ENCODE data around the gene ABLIM2. TPM values are rescaled to one million over a fixed set of nuclear protein-coding genes. Genes with fewer than 3 reads are reported as not detected.

ABLIM2 gene
- polyA plus RNA-seq, 1 donor from 2014 or later = 14.9 TPM

GRCh38 chr4:7917669-7918068 lies 240.9 kb downstream of the ABLIM2 start:
- H2AFZ ChIP-seq (ENCODE audit: low read depth, low read length) = no peak overlapping the region
- TF ChIP-seq MXI1 (conservative IDR thresholded peaks at IDR 0.05; ENCODE audit: poor library complexity, severe bottlenecking) = no peak
- no peak for TF ChIP-seq TAF1 (IDR thresholded peaks at IDR 0.05; ENCODE audit: low read depth)
- TF ChIP-seq CTCF (IDR thresholded peaks at IDR 0.05; ENCODE audit: poor library complexity, severe bottlenecking) = no peak
- no peak for TF ChIP-seq REST (IDR thresholded peaks at IDR 0.05; ENCODE audit: borderline replicate concordance)
- no peak for TF ChIP-seq RAD21 (conservative IDR thresholded peaks at IDR 0.05)
- no peak for TF ChIP-seq EP300 (conservative IDR thresholded peaks at IDR 0.05; ENCODE audit: poor library complexity, severe bottlenecking)
- no peak for TF ChIP-seq POLR2AphosphoS5 (IDR thresholded peaks at IDR 0.05)
- no peak for TF ChIP-seq EZH2 (IDR thresholded peaks at IDR 0.05; ENCODE audit: borderline replicate concordance, insufficient read depth, low read length, poor library complexity, severe bottlenecking)
- TF ChIP-seq SMC3 (conservative IDR thresholded peaks at IDR 0.05; ENCODE audit: poor library complexity) = no peak
- no peak overlapping the region for H3K9ac ChIP-seq (ENCODE audit: low read length)
- H3K27me3 ChIP-seq (ENCODE audit: insufficient read depth, low read depth, low read length) = no peaks in the 10 kb centered on the region
- H3K9me2 ChIP-seq (ENCODE audit: insufficient read depth, low read length) = no peaks in the 10 kb centered on the region
- no peaks in the 10 kb centered on the region for H3K9me3 ChIP-seq (ENCODE audit: low read length)
- no peaks in the 10 kb centered on the region for H4K20me1 ChIP-seq (ENCODE audit: insufficient read depth)
- no peak overlapping the region for H3K4me2 ChIP-seq (ENCODE audit: low read length)
- H3K4me3 ChIP-seq (ENCODE audit: low read length) = no peak overlapping the region
- H3K27ac ChIP-seq (ENCODE audit: low read length) = no peak overlapping the region
- H3K36me3 ChIP-seq (ENCODE audit: insufficient read depth, low read length) = no peaks in the 10 kb centered on the region
- H3F3A ChIP-seq (ENCODE audit: insufficient read depth, low read length, poor library complexity, severe bottlenecking) = no peaks in the 10 kb centered on the region
- peaks cover 67% of the 10 kb centered on the region for H3K79me2 ChIP-seq (replicated peaks; ENCODE audit: insufficient read depth, low read length)

GRCh38 chr4:7915875-7916242 lies 242.8 kb downstream of the ABLIM2 start:
- H4K20me1 ChIP-seq (ENCODE audit: insufficient read depth) = peaks cover 4% of the 10 kb centered on the region
- no peaks in the 10 kb centered on the region for H3F3A ChIP-seq (ENCODE audit: insufficient read depth, low read length, poor library complexity, severe bottlenecking)
- no peak overlapping the region for H2AFZ ChIP-seq (ENCODE audit: low read depth, low read length)
- H3K9me3 ChIP-seq (ENCODE audit: low read length) = no peaks in the 10 kb centered on the region
- H3K27me3 ChIP-seq (ENCODE audit: insufficient read depth, low read depth, low read length) = no peaks in the 10 kb centered on the region
- no peak overlapping the region for H3K27ac ChIP-seq (ENCODE audit: low read length)
- no peak overlapping the region for H3K4me3 ChIP-seq (ENCODE audit: low read length)
- no peaks in the 10 kb centered on the region for H3K9me2 ChIP-seq (ENCODE audit: insufficient read depth, low read length)
- no peak overlapping the region for H3K4me2 ChIP-seq (ENCODE audit: low read length)
- no peak overlapping the region for H3K9ac ChIP-seq (ENCODE audit: low read length)
- H3K36me3 ChIP-seq (ENCODE audit: insufficient read depth, low read length) = no peaks in the 10 kb centered on the region
- TF ChIP-seq SMC3 (conservative IDR thresholded peaks at IDR 0.05; ENCODE audit: poor library complexity) = no peak
- no peak for TF ChIP-seq EP300 (conservative IDR thresholded peaks at IDR 0.05; ENCODE audit: poor library complexity, severe bottlenecking)
- no peak for TF ChIP-seq TAF1 (IDR thresholded peaks at IDR 0.05; ENCODE audit: low read depth)
- no peak for TF ChIP-seq POLR2AphosphoS5 (IDR thresholded peaks at IDR 0.05)
- no peak for TF ChIP-seq RAD21 (conservative IDR thresholded peaks at IDR 0.05)
- TF ChIP-seq CTCF (IDR thresholded peaks at IDR 0.05; ENCODE audit: poor library complexity, severe bottlenecking) = no peak
- TF ChIP-seq MXI1 (conservative IDR thresholded peaks at IDR 0.05; ENCODE audit: poor library complexity, severe bottlenecking) = no peak
- no peak for TF ChIP-seq EZH2 (IDR thresholded peaks at IDR 0.05; ENCODE audit: borderline replicate concordance, insufficient read depth, low read length, poor library complexity, severe bottlenecking)
- no peak for TF ChIP-seq REST (IDR thresholded peaks at IDR 0.05; ENCODE audit: borderline replicate concordance)
- peaks cover 66% of the 10 kb centered on the region for H3K79me2 ChIP-seq (replicated peaks; ENCODE audit: insufficient read depth, low read length)

Data from neural cell (in vitro differentiated cells).